ENCODE results near the gene NDE1.

GRCh38 chr16:15707332-15707731 is 57.3 kb downstream of the NDE1 start:
- TF ChIP-seq POLR2A (IDR thresholded peaks at IDR 0.05; ENCODE audit: low read length) (no peak), ESRRA (IDR thresholded peaks at IDR 0.05; ENCODE audit: borderline replicate concordance, low read length) (no peak), CTCF (IDR thresholded peaks at IDR 0.05) (no peak), RCOR1 (IDR thresholded peaks at IDR 0.05; ENCODE audit: low read depth, low read length) (no peak), REST (IDR thresholded peaks at IDR 0.05) (no peak), MAFK (IDR thresholded peaks at IDR 0.05; ENCODE audit: partially characterized antibody) (no peak), HDAC2 (IDR thresholded peaks at IDR 0.05) (no peak), MYC (IDR thresholded peaks at IDR 0.05; ENCODE audit: borderline replicate concordance, low read length) (no peak)

All from A549 (cell line).